HG03064 (cell line): ENCODE data around the gene ILKAP.

Source experiments
- ATAC-seq: cut with Tn5 transposase; IDR thresholded peaks from one replicate; pipeline ENCODE4 v1.9.1; 2021; ENCODE audit warnings: low read depth; ENCODE audit not compliant: unreplicated experiment

Gene ILKAP

GRCh38 chr2:238154570-238154969 is 48.9 kb downstream of the ILKAP start:
- ATAC-seq = no peak

DNA sequence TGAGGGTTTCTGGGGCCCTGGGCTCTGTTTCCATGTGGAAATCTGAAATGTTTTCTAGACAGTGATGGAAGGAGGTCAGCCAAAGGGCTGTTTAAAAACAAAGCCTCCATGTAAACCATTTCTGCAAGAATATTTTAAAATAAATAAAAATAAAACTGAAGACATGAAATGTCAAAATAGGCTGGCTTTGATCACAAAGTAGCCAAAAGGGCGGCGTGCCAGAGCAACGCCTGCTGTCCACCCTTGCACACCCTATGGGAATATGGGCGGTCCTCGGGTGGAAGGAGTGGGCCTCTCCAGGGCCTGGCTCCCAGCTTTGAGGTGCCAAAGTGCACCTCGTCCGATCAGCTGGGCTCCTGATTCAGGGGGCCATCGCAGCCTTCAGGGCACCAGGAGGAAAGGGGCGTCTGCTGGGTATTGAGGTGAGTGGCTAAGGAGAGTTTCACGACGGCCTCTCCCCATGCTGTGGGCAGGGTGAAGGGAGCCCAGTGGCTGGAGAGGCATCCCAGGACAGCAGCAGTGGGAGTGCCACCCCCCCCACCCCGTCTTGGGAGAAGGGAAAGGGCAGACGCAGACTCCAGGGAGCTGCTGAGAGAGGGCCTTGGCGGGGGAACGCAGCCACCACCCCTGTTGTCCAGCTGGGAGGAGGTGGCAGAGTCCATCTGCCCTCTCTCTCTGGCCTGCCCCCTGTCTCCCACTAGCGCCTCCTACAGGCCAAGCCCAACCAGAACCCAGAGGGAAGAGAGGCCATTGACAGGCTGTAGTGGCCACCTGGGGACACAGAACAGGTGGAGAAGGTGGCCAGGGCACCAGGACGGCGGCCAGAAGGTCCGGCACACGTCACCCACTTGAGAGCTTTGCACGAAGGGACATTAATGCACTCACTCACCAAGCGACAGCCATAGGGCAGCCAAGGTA is 50.5 kb downstream of the ILKAP start:
- no peak for ATAC-seq

DNA sequence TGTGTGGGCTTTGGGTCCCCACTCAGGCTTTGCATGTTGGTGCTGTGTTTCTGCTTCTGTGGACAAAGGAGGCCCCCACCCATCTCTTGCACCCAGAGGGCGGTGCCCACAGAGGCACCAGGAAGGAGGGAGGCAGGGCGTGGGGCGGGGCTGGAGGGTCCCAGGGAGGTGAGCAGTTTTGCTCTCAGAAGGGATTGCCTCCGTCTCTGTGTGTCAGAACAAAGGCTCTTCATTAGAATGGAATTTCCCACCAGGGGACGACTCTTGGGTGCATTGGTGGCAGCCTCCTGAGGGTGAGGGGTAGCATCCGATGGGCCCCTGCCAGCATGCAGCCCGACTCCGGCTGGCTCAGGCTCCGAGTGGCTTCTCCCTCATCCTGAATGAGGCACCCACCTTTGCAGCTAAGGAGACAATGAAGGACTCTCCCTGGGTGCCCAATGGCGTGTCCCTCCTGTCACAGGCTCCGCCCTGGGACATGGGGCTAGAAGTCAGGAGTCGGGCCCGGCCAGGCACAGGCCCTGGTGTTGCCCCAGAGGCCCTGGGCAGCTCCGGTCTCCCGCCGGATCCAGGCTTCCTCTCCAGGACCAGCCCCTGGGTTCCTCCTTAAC is 51.8 kb downstream of the ILKAP start:
- ATAC-seq = no peak

DNA sequence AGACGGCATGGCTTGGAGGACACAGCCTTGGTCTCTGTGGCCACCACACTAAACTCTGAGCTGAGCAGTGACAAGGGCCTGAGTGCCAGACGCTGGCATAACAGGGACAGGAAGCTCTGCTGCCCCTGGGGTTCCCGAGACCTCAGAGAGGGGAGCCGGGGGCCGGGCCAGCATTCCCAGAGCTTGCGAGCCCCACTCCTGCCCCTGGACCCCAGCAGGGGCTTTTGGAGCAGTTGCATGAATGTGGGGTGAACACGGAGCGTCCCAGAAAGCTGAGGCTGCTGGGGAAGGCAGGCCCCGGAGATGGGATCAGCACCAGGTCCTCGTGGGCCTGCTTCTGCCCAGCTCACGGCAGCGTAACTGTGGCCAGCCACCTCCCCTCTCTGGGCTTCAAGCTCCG is 52.3 kb downstream of the ILKAP start:
- no peak for ATAC-seq

DNA sequence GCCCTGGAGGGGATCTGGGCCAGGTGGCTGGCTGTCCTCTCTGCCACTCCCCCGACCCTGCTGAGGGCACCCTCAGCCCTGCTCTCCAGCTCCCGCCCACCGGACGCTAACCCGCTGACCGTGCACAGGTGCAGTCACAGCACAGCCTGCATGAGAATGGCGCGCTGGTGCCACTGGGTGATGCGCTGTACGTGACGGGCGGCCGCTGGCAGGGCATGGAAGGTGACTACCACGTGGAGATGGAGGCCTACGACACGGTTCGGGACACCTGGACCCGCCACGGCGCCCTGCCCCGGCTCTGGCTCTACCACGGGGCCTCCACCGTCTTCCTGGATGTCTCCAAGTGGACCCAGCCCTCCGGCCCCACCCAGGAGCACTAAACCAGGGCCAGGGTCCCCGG is 52.8 kb downstream of the ILKAP start:
- ATAC-seq = no peak

DNA sequence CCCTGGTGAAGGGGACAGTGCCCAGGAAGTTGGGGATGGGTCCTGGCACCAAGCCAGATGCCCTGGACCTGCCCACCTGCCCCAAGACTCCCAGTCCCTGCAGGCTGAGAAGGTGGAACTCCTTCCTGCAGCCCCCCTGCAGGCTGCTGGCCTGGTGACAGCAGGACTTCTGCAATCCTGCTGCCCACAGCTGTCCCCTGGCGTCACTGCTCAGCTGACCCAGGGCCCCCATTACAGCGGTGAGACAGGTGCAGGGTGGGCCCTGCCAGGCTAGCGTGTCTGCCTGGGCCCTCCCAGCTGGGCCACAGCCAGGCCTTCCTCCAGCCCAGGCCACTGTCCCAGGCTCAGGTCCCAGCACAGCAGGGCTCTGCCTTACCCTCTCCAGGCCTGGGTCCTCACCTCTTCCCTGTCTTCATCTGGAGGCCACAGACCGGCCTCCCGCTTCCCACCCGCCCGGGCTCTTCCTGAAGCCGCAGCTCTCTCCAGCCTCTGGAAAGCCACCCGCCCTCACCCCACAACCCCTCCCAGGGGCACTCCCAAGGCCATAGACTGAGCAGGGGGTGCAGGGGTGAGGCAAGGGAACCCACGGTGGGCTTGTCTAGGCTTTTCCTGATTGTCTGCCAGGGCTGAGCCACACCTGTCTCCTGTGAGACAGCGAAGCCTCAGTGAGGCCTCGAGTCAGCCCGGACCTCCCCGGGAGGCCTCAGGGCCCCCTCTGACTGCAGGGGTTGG is 53.5 kb downstream of the ILKAP start:
- no peak for ATAC-seq

- ATAC-seq = no peak
Measured at GRCh38 chr2:238148981-238149380, 54.5 kb downstream of the ILKAP start.

- no peak for ATAC-seq
Measured at GRCh38 chr2:238146884-238147544, 56.5 kb downstream of the ILKAP start.

DNA sequence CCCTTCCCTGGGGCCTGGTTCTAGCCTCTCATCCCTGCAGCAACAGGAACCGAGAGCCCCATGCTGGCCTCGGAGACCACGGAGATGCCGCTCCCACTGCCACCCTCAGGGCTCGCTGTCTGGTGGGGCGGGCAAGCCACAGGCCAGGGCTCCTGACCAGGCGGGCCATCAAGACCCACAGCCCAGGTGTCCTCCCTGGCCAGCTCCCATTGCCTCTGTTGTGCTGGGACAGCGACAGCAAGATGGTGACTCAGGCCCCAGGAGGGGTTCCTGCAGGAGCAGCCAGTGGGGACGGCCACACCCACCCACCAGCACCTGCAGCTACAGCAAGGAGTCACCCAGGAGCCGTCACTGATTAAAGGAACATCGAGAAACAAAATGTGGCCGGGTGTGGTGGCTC is 57.6 kb downstream of the ILKAP start:
- no peak for ATAC-seq

DNA sequence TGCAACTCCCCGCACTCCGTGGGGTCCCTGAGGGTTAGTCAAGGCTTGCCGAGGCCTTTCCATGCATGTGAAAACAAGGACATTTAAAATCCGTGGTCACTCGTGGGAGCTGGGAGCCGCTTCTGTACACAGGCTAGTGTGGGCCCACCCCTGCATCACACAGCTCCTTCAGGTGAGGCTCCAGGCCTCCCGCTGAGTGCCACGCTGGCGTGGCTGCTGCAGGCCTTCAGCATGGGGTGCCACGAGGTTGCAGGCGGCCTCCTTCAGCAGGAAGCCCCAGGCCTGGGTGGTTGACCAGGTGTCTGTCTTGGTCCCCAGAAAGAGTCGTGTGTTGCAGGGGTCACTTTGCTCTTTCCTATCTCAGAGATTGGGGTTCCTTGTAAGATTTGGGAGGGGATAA is 58.4 kb downstream of the ILKAP start:
- ATAC-seq = no peak

GRCh38 chr2:238144262-238144661 is 59.2 kb downstream of the ILKAP start:
- ATAC-seq = no peak

DNA sequence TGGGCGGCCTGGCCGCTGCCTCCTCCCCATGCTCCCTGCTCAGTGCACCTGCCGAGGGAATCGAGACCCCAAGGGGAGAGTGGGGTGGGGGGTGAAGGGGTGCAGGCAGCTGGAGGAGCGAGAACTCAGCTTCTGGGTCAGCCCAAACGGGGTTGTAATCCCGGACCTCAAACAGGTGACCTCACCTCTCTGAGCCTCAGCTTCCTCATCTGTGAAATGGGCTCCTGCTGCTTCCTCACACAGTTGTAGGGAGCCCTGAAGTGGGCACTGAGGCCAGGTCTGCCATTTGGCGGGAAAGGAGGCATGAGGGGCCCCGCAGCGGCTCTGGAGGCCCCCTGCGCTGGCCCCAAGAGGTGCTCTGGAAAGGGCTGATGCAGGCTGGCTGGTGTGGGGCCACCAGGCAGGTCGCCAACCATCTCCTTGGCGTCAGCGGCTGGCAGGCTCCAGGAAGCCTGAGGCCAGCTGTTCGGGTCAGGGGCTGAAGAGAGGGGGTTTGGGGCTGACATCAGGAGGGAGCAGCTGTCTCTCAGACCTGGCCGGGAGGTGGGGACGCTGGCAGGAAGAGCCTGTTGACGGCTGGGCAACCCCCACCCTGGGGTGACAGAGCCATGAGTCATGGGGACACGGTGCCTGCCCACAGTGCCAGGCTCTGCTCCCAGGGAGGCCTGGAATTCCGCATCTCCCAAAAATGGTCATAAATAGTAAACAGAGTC is 60.1 kb downstream of the ILKAP start:
- ATAC-seq = no peak

GRCh38 chr2:238142382-238143205 is 60.9 kb downstream of the ILKAP start:
- ATAC-seq = no peak

DNA sequence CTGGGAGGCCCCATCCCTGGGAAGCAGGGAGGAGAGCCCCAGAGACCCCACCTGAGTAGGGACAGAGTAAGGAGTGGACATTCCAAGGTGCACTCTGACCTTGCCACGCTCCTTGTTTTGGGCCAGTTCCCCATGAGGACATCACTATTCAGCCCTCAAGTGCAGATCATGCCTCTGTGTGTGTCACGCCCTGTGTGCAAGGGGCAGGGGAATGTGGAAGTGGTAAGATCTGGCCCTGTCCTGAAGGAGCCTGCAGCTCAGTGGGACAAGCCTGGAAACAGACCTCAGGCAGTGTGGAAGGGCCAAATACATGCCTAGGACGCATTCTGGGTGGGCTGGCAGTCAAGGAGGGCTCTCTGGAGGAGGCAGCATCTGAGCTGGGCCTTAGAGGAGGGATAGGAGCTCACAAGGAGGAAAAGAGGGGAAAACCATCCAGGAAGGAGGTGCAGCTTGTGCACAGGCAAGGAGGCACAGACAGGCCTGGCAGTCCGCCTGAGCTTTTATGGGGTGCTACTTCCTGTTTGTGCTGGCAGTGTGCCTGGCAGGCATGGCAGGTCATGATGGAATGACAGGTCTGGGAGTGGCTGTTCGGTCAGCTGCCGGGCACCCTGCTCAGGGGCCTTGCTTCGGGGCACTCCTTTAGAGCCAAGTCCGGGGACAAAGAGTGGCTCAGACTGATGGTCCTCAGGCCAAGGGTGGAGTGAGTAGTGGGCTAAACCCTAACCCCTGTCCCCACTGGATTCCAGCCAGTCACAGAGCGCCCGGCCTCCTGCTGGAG is 61.8 kb downstream of the ILKAP start:
- ATAC-seq = no peak

DNA sequence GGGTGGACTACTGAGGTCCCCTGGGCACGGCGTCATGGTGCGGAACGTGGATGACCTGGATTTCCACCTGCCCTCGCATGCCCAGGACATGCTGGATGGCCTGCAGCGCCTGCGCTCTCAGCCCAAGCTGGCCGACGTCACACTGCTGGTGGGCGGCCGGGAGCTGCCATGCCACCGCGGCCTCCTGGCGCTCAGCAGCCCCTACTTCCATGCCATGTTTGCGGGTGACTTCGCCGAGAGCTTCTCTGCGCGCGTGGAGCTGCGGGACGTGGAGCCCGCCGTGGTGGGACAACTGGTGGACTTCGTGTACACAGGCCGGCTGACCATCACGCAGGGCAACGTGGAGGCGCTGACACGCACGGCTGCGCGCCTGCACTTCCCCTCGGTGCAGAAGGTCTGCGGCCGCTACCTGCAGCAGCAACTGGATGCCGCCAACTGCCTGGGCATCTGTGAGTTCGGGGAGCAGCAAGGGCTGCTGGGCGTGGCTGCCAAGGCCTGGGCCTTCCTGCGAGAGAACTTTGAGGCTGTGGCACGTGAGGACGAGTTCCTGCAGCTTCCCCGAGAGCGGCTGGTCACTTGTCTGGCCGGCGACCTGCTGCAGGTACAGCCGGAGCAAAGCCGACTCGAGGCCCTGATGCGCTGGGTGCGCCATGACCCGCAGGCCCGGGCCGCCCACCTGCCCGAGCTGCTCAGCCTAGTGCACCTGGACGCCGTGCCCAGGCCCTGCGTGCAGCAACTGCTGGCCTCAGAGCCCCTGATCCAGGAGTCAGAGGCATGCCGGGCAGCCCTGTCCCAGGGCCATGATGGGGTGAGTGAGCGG is 62.6 kb downstream of the ILKAP start:
- no peak for ATAC-seq

DNA sequence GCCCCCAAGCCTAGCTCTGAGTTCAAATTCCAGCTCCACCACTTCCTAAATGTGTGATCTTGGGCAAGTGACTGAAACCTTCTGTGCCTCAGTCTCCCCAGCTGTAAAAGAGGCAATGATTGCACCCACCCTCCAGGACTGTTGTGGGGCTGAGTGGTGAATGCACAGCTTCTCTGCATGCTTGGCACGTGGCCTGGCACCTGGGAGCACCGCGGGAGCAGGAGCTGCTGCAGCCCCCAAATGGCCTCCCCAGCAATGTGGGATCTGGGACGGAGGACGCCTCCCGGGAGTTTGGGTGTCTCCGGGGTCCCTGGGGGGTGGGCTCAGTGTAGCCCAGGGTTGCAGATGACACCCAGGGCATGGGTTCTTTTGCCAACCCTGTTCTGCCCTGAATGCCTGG is 63.5 kb downstream of the ILKAP start:
- no peak for ATAC-seq

GRCh38 chr2:238139196-238140039 is 64.1 kb downstream of the ILKAP start:
- no peak for ATAC-seq
